Neural progenitor cell (in vitro differentiated cells): ENCODE measurements around the gene RAPGEF6.

ENCODE experiments used
- CTCF ChIP-seq: fragments of 200-600 bp; sonication (generic); IDR thresholded peaks from 2 replicates; pipeline ENCODE4 v1.5.1; 2017; ENCODE audit warnings: antibody characterized with exemption, mild to moderate bottlenecking
- EZH2phosphoT487 ChIP-seq: fragments of 200-600 bp; sonication (generic); IDR thresholded peaks from 2 replicates; pipeline ENCODE4 v1.6.1; 2017; ENCODE audit warnings: antibody characterized with exemption

- TF ChIP-seq EZH2phosphoT487 (no peak), CTCF (no peak)
These were observed 93.3 kb downstream of the RAPGEF6 start for GRCh38 chr5:131541762-131542161.
